GM12878 (cell line): ENCODE results near the gene GSE1. TPM values are rescaled to one million over a fixed set of nuclear protein-coding genes. Genes with fewer than 3 reads are reported as not detected.

Experiments
- CREB1 ChIP-seq: IDR thresholded peaks from 2 replicates; pipeline ENCODE4 v1.6.1; 2012; ENCODE audit warnings: low read depth, mild to moderate bottlenecking, inconsistent platforms
- ESRRA ChIP-seq: IDR thresholded peaks from 2 replicates; pipeline ENCODE4 v1.6.1; 2012; ENCODE audit warnings: mild to moderate bottlenecking, low read length, improper control_type of control experiment
- FOXK2 ChIP-seq: fragments of 450-650 bp; IDR thresholded peaks from 2 replicates; pipeline ENCODE4 v1.6.1; 2017; ENCODE audit warnings: mild to moderate bottlenecking, moderate library complexity
- IKZF2 ChIP-seq, 2 experiments: fragments of 450-650 bp; IDR thresholded peaks; 2 replicates each; pipeline ENCODE4 v1.6.1; 2017; ENCODE audit warnings: mild to moderate bottlenecking in 2 of 2, moderate library complexity in 2 of 2
- LARP7 ChIP-seq: fragments of 450-650 bp; IDR thresholded peaks from 2 replicates; pipeline ENCODE4 v1.6.1; 2017; ENCODE audit warnings: mild to moderate bottlenecking
- MXI1 ChIP-seq: fragments of 150-350 bp; IDR thresholded peaks from 2 replicates; pipeline ENCODE4 v1.6.1; 2011; ENCODE audit warnings: low read depth, mild to moderate bottlenecking, inconsistent platforms, low read length, improper control_type of control experiment
- NFYB ChIP-seq: IDR thresholded peaks from 2 replicates; pipeline ENCODE4 v1.6.1; 2011; ENCODE audit warnings: low read depth, mild to moderate bottlenecking, low read length, improper control_type of control experiment, moderate library complexity; ENCODE audit not compliant: insufficient read depth
- NR2C1 ChIP-seq: fragments of 450-650 bp; IDR thresholded peaks from 2 replicates; pipeline ENCODE4 v1.6.1; 2017; ENCODE audit warnings: antibody characterized with exemption, mild to moderate bottlenecking, moderate library complexity
- NR2C2 ChIP-seq: IDR thresholded peaks from 2 replicates; pipeline ENCODE4 v1.6.1; 2011; ENCODE audit warnings: borderline replicate concordance, low read depth; ENCODE audit not compliant: control insufficient read depth, insufficient read length
- NR2F1 ChIP-seq: fragments of 450-650 bp; conservative IDR thresholded peaks from 2 replicates; pipeline ENCODE4 v1.6.1; 2017; ENCODE audit warnings: mild to moderate bottlenecking
- PAX5 ChIP-seq: IDR thresholded peaks from 2 replicates; pipeline ENCODE4 v1.6.1; 2011; ENCODE audit warnings: low read depth, low read length, borderline replicate concordance
- POLR2A ChIP-seq: IDR thresholded peaks from 2 replicates; pipeline ENCODE4 v1.6.1; 2011; ENCODE audit warnings: low read depth, mild to moderate bottlenecking, low read length
- SIN3A ChIP-seq: IDR thresholded peaks from 2 replicates; pipeline ENCODE4 v1.6.1; 2012; ENCODE audit warnings: low read depth, low read length, improper control_type of control experiment
- SMARCA5 ChIP-seq: fragments of 450-650 bp; IDR thresholded peaks from 2 replicates; pipeline ENCODE4 v1.6.1; 2017; ENCODE audit warnings: mild to moderate bottlenecking
- SP1 ChIP-seq: IDR thresholded peaks from one replicate; pipeline ENCODE4 v1.6.1; 2011; ENCODE audit warnings: low read depth, low read length
- WRNIP1 ChIP-seq: IDR thresholded peaks from 2 replicates; pipeline ENCODE4 v1.6.1; 2011; ENCODE audit warnings: low read depth, low read length, improper control_type of control experiment, borderline replicate concordance
- ZNF24 ChIP-seq: fragments of 450-650 bp; IDR thresholded peaks from 2 replicates; pipeline ENCODE4 v1.6.1; 2017; ENCODE audit warnings: antibody characterized with exemption, mild to moderate bottlenecking
- polyA plus RNA-seq, 11 experiments: library from polyadenylated mRNA; depleted of rRNA in 4 of 11; unstranded in 6 of 11; stranded (reverse) in 5 of 11; fragments of >200 nt; fragmentation: Nextera tagmentation in 4 of 11; fragmentation: Illumina TruSeq in 1 of 11; extraction: Ambion mirVana in 4 of 11; extraction: Trizol in 1 of 11; gene quantifications; 1 replicate in 1 of 11; 2 replicates in 10 of 11; pipeline versions ENCODE4 v1.2.1 to v1.2.3, GENCODE V29; 2011 to 2016; ENCODE audit warnings: inconsistent platforms in 2 of 11, missing spikeins in 2 of 11, low read depth in 1 of 11
- total RNA-seq, 4 experiments: library from RNA; depleted of rRNA in 3 of 4; stranded (reverse); fragments of >200 nt in 3 of 4; fragmentation: Illumina TruSeq in 1 of 4; extraction: Trizol in 1 of 4; gene quantifications; 2 replicates each; pipeline versions ENCODE4 v1.2.1 to v1.2.3, GENCODE V29; 2013 to 2021
- TF ChIP-seq, protein P1 (sequence below): fragments of 450-650 bp; formaldehyde crosslinking; IDR thresholded peaks from 2 replicates; pipeline ENCODE4 v1.4.0; 2022; ENCODE audit warnings: mild to moderate bottlenecking, moderate library complexity
- TF ChIP-seq, protein P2 (sequence below): IDR thresholded peaks from 2 replicates; pipeline ENCODE4 v1.6.1; 2012; ENCODE audit warnings: mild to moderate bottlenecking, low read depth, low read length
- TF ChIP-seq, protein P3 (sequence below): fragments of 450-650 bp; conservative IDR thresholded peaks from 2 replicates; pipeline ENCODE4 v1.6.1; 2017; ENCODE audit warnings: mild to moderate bottlenecking, moderate library complexity
- TF ChIP-seq, protein P4 (sequence below): IDR thresholded peaks from 2 replicates; pipeline ENCODE4 v1.6.1; 2011; ENCODE audit warnings: borderline replicate concordance, low read depth, mild to moderate bottlenecking, moderate library complexity, mixed read lengths, low read length; ENCODE audit not compliant: insufficient read depth; ENCODE audit errors: extremely low read length

Gene GSE1
- total and polyA plus RNA-seq, 10 of the 15 experiments (the other 5 are each of a cell fraction or from before 2014, with no cell fraction given) = 4.6 to 58.7 (median 18.2) TPM

DNA sequence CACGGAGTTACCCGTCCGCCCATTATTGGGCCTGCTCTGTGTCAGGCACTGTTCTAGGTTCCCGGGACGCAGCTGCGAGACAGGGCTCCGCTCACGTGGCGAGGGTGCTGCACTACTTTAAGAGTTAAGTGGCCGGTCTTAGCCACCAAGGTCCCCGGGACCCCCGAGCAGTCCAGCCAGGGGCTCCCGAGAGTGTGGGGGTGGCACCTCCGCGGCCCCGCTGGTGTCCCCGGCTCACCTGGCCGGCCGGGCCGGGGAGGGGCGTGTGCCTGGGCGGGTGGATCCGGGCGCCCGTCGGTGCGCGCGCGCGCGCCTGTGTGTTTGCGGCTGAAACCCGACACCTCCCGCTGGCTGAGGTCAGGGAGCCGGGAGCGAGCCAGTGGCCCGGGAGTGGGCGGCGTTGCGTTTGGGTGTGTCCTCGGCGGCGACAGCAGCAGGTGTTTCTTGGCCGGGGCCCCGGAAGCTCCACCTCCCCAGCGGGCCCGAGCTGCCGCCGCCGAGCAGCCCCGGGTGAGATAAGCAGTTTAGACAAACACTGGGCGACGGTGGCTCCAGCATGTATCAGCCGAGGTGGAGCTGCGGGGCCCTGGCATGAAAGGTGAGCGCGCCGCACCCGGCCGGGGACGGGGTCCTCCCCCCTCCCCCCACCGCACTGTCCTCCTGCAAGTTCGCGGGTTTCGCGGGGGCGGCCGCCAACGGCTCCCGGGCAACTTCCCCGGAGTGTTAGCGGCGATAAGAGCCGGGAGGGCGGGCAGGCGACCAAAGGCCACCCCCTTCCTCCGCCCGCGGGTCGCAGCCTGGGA is at the start of gene GSE1 (continued):
- TF ChIP-seq, protein P1, sequence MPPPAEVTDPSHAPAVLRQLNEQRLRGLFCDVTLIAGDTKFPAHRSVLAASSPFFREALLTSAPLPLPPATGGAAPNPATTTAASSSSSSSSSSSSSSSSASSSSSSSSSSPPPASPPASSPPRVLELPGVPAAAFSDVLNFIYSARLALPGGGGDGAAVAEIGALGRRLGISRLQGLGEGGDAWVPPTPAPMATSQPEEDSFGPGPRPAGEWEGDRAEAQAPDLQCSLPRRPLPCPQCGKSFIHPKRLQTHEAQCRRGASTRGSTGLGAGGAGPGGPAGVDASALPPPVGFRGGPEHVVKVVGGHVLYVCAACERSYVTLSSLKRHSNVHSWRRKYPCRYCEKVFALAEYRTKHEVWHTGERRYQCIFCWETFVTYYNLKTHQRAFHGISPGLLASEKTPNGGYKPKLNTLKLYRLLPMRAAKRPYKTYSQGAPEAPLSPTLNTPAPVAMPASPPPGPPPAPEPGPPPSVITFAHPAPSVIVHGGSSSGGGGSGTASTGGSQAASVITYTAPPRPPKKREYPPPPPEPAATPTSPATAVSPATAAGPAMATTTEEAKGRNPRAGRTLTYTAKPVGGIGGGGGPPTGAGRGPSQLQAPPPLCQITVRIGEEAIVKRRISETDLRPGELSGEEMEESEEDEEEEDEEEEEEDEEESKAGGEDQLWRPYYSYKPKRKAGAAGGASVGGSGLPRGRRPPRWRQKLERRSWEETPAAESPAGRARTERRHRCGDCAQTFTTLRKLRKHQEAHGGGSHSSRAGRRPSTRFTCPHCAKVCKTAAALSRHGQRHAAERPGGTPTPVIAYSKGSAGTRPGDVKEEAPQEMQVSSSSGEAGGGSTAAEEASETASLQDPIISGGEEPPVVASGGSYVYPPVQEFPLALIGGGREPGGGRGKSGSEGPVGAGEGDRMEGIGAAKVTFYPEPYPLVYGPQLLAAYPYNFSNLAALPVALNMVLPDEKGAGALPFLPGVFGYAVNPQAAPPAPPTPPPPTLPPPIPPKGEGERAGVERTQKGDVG = no peak
- TF ChIP-seq SP1 = peak; percentile 22
- TF ChIP-seq, protein P2, sequence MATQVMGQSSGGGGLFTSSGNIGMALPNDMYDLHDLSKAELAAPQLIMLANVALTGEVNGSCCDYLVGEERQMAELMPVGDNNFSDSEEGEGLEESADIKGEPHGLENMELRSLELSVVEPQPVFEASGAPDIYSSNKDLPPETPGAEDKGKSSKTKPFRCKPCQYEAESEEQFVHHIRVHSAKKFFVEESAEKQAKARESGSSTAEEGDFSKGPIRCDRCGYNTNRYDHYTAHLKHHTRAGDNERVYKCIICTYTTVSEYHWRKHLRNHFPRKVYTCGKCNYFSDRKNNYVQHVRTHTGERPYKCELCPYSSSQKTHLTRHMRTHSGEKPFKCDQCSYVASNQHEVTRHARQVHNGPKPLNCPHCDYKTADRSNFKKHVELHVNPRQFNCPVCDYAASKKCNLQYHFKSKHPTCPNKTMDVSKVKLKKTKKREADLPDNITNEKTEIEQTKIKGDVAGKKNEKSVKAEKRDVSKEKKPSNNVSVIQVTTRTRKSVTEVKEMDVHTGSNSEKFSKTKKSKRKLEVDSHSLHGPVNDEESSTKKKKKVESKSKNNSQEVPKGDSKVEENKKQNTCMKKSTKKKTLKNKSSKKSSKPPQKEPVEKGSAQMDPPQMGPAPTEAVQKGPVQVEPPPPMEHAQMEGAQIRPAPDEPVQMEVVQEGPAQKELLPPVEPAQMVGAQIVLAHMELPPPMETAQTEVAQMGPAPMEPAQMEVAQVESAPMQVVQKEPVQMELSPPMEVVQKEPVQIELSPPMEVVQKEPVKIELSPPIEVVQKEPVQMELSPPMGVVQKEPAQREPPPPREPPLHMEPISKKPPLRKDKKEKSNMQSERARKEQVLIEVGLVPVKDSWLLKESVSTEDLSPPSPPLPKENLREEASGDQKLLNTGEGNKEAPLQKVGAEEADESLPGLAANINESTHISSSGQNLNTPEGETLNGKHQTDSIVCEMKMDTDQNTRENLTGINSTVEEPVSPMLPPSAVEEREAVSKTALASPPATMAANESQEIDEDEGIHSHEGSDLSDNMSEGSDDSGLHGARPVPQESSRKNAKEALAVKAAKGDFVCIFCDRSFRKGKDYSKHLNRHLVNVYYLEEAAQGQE = no peak
- peak; percentile 26; the same call in 1 of the 2 replicates for TF ChIP-seq NFYB
- TF ChIP-seq PAX5 = 0 out of 2 replicates have a peak, but pooled peaks have one; percentile 45
- 0 out of 2 replicates have a peak, but pooled peaks have one; percentile 37 for TF ChIP-seq SMARCA5
- TF ChIP-seq, protein P3, sequence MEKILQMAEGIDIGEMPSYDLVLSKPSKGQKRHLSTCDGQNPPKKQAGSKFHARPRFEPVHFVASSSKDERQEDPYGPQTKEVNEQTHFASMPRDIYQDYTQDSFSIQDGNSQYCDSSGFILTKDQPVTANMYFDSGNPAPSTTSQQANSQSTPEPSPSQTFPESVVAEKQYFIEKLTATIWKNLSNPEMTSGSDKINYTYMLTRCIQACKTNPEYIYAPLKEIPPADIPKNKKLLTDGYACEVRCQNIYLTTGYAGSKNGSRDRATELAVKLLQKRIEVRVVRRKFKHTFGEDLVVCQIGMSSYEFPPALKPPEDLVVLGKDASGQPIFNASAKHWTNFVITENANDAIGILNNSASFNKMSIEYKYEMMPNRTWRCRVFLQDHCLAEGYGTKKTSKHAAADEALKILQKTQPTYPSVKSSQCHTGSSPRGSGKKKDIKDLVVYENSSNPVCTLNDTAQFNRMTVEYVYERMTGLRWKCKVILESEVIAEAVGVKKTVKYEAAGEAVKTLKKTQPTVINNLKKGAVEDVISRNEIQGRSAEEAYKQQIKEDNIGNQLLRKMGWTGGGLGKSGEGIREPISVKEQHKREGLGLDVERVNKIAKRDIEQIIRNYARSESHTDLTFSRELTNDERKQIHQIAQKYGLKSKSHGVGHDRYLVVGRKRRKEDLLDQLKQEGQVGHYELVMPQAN = peak; percentile 73
- TF ChIP-seq NR2C1 = no peak
- TF ChIP-seq SIN3A = 0 out of 2 replicates have a peak, but pooled peaks have one; percentile 44
- no peak for TF ChIP-seq ZNF24
- TF ChIP-seq, protein P4, sequence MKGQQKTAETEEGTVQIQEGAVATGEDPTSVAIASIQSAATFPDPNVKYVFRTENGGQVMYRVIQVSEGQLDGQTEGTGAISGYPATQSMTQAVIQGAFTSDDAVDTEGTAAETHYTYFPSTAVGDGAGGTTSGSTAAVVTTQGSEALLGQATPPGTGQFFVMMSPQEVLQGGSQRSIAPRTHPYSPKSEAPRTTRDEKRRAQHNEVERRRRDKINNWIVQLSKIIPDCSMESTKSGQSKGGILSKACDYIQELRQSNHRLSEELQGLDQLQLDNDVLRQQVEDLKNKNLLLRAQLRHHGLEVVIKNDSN = peak; percentile 11
- TF ChIP-seq NR2F1 = peak; percentile 85
- TF ChIP-seq FOXK2 = peak; percentile 49; the same call in 1 of the 2 replicates
- TF ChIP-seq NR2C2 = no peak
- peak; percentile 80 for TF ChIP-seq POLR2A
- TF ChIP-seq WRNIP1 = no peak
- TF ChIP-seq ESRRA = no peak
- peak; percentile 34 to 37; a peak in 1 of 4 replicates for TF ChIP-seq IKZF2 (IDR thresholded peaks at IDR 0.05)
- TF ChIP-seq CREB1 = no peak
- TF ChIP-seq LARP7 = peak; percentile 38
- peak; percentile 67 for TF ChIP-seq MXI1
